Bronchial epithelial cell (primary cell): Measurements from ENCODE around the gene PSMB8. TPM values are rescaled to one million over a fixed set of nuclear protein-coding genes. Genes with fewer than 3 reads are reported as not detected.

ENCODE experiments used
- DNase-seq: peaks from one replicate; pipeline ENCODE4 v3.0.0-alpha.2; 2010; ENCODE audit warnings: low read depth
- FAIRE-seq: peaks from 2 replicates; lab custom pipeline; 2011; peaks lifted over from hg19 to GRCh38; lab: Jason Lieb, UNC
- H3K27me3 ChIP-seq: 2 replicates; pipeline ENCODE4 v1.5.1; 2011; ENCODE audit warnings: low read length; ENCODE audit not compliant: control insufficient read depth, insufficient read depth
- H3K36me3 ChIP-seq: 2 replicates; pipeline ENCODE4 v1.5.1; 2011; ENCODE audit warnings: low read length; ENCODE audit not compliant: control insufficient read depth, insufficient read depth
- H3K4me3 ChIP-seq: 2 replicates; pipeline ENCODE4 v1.5.1; 2011; ENCODE audit warnings: mild to moderate bottlenecking, low read depth, low read length, control low read depth
- CTCF ChIP-seq: IDR thresholded peaks from 2 replicates; pipeline ENCODE4 v1.5.1; 2011; ENCODE audit warnings: mild to moderate bottlenecking, moderate library complexity, low read length, control low read depth, inconsistent platforms; ENCODE audit not compliant: insufficient read depth, severe bottlenecking
- total RNA-seq: library from RNA; depleted of rRNA; stranded (reverse); fragments of >200 nt; gene quantifications from 2 replicates; pipeline ENCODE4 v1.2.1, GENCODE V29; 2014

The PSMB8 gene
- total RNA-seq, 1 donor from 2014 or later = 22.9 TPM

- FAIRE-seq = no peak
- Histone ChIP-seq H3K27me3 (no peaks in the 10 kb centered on the region), H3K4me3 (no peak overlapping the region), H3K36me3 (no peaks in the 10 kb centered on the region)
- no peak for DNase-seq
- TF ChIP-seq CTCF = no peak
Measured at GRCh38 chr6:32862725-32863124, 18.9 kb upstream of the PSMB8 start.

- FAIRE-seq = no peak
- no peak overlapping the region for H3K4me3 ChIP-seq
- no peak for TF ChIP-seq CTCF
- no peak for DNase-seq
- no peaks in the 10 kb centered on the region for H3K36me3 ChIP-seq
- H3K27me3 ChIP-seq = no peaks in the 10 kb centered on the region
Measured at GRCh38 chr6:32860674-32861073, 16.8 kb upstream of the PSMB8 start.

- TF ChIP-seq CTCF = no peak
- Histone ChIP-seq H3K27me3 (no peaks in the 10 kb centered on the region), H3K36me3 (no peaks in the 10 kb centered on the region), H3K4me3 (no peak overlapping the region)
- no peak for FAIRE-seq
- DNase-seq = no peak
Measured at GRCh38 chr6:32858194-32858593, 14.3 kb upstream of the PSMB8 start.

- FAIRE-seq (no peak), DNase-seq (no peak)
- H3K4me3 ChIP-seq = no peak overlapping the region
- no peaks in the 10 kb centered on the region for H3K27me3 ChIP-seq
- no peak for TF ChIP-seq CTCF
- H3K36me3 ChIP-seq = no peaks in the 10 kb centered on the region
Measured at GRCh38 chr6:32857156-32857891, 13.5 kb upstream of the PSMB8 start.

GRCh38 chr6:32855467-32856174 is 11.8 kb upstream of the PSMB8 start:
- no peak for DNase-seq
- Histone ChIP-seq H3K27me3 (no peaks in the 10 kb centered on the region), H3K36me3 (peaks cover 6% of the 10 kb centered on the region), H3K4me3 (no peak overlapping the region)
- no peak for FAIRE-seq
- TF ChIP-seq CTCF = no peak
